ENCODE measurements around the gene GABBR1.

GABBR1 gene

DNA sequence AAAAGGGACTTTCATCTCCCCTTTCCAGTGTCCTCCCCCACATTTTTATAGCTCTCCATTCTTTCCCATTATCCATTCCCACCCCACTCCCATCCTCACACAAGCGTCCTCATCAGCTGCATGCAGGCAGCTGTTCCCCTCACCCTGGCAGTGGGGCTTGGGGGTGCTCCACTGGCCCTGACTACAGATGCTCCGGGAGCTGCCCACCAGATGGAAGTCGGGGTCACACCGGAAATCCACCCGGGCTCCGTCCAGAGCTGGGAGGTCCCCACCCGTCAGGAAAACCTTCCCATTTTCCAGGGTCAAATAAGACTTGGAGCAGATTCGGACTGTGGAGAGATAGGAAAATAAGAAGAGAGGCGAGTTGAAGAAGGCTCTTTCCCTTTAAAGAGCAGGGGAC lies 2.7 kb downstream of the GABBR1 start:
- H3K4me3 ChIP-seq (ENCODE audit: control insufficient read depth, low read depth, low read length): no peak overlapping the region
- TF ChIP-seq, protein P1, sequence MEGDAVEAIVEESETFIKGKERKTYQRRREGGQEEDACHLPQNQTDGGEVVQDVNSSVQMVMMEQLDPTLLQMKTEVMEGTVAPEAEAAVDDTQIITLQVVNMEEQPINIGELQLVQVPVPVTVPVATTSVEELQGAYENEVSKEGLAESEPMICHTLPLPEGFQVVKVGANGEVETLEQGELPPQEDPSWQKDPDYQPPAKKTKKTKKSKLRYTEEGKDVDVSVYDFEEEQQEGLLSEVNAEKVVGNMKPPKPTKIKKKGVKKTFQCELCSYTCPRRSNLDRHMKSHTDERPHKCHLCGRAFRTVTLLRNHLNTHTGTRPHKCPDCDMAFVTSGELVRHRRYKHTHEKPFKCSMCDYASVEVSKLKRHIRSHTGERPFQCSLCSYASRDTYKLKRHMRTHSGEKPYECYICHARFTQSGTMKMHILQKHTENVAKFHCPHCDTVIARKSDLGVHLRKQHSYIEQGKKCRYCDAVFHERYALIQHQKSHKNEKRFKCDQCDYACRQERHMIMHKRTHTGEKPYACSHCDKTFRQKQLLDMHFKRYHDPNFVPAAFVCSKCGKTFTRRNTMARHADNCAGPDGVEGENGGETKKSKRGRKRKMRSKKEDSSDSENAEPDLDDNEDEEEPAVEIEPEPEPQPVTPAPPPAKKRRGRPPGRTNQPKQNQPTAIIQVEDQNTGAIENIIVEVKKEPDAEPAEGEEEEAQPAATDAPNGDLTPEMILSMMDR (IDR thresholded peaks at IDR 0.05; ENCODE audit: control insufficient read depth, insufficient read depth, low read depth, low read length, missing control alignments): no peak
- no peak for DNase-seq (ENCODE audit: low read depth)

GRCh38 chr6:29629571-29629970 lies 3.4 kb downstream of the GABBR1 start:
- TF ChIP-seq, protein P1 (IDR thresholded peaks at IDR 0.05; ENCODE audit: control insufficient read depth, insufficient read depth, low read depth, low read length, missing control alignments): no peak
- DNase-seq (ENCODE audit: low read depth): no peak
- H3K4me3 ChIP-seq (ENCODE audit: control insufficient read depth, low read depth, low read length): no peak overlapping the region

DNA sequence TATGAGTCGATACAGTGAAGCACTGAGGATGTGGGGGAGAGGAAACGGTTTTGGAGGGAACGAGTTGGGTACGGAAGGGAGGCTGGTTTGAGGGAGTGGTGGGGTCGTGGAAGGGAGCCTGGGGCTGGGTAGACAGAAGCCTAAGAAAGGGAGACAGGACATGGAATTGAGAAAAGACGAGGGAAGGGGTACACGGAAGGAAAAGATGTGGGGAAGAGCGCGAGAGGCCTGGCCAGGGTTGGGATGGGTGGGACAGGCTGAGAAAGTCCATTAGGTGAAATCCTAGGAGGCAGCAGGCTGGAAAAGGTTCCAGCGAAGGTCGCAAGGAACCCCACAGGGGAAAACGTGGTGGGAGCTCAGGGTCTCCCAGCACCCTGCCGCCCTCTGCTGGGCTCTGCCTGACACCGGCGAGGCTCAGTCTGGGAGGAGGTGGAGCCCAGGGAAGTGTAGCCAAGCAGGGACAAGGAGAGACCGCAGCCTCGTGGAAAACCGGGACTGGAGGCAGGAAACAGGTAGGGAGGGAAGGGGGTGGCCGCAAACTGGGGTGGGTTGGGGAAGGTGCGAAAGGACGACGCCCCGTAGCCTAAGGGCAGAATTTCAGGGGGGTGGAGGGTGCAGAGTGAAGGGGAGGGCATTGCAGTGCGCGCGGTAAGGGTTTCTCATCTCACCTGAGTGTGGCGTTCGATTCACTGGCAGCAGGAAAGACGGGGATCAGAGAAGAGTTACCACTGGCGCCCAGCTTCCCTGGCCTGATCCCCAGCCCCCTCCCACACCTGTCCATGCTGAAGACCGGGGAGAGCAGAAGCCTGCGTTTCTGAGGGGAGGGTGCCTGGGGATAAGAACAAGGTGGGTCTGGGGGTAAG lies 4.3 kb downstream of the GABBR1 start:
- DNase-seq (ENCODE audit: low read depth): peak; percentile 18
- peak overlapping the region; percentile 81 for H3K4me3 ChIP-seq (ENCODE audit: control insufficient read depth, low read depth, low read length)
- TF ChIP-seq, protein P1 (IDR thresholded peaks at IDR 0.05; ENCODE audit: control insufficient read depth, insufficient read depth, low read depth, low read length, missing control alignments): peak; percentile 88

- TF ChIP-seq, protein P1 (IDR thresholded peaks at IDR 0.05; ENCODE audit: control insufficient read depth, insufficient read depth, low read depth, low read length, missing control alignments): no peak
- peak overlapping the region; percentile 81 for H3K4me3 ChIP-seq (ENCODE audit: control insufficient read depth, low read depth, low read length)
- peak; percentile 41 for DNase-seq (ENCODE audit: low read depth)
These were observed 5.1 kb downstream of the GABBR1 start for GRCh38 chr6:29627755-29628418.

- TF ChIP-seq, protein P1 (IDR thresholded peaks at IDR 0.05; ENCODE audit: control insufficient read depth, insufficient read depth, low read depth, low read length, missing control alignments): no peak
- peak overlapping the region; percentile 81 for H3K4me3 ChIP-seq (ENCODE audit: control insufficient read depth, low read depth, low read length)
These were observed 5.8 kb downstream of the GABBR1 start for GRCh38 chr6:29626948-29627754.

GRCh38 chr6:29625337-29625930 lies 7.5 kb downstream of the GABBR1 start:
- TF ChIP-seq, protein P1 (IDR thresholded peaks at IDR 0.05; ENCODE audit: control insufficient read depth, insufficient read depth, low read depth, low read length, missing control alignments): no peak
- H3K4me3 ChIP-seq (ENCODE audit: control insufficient read depth, low read depth, low read length): no peak overlapping the region
- no peak for DNase-seq (ENCODE audit: low read depth)

More at GRCh38 chr6:29626948-29627754, 5.8 kb downstream of the GABBR1 start:
- DNase-seq (ENCODE audit: low read depth): no peak

Measured in AG09309 (cell line).